Endothelial cell of umbilical vein (primary cell): ENCODE data around the gene TCERG1L.

ENCODE experiments used
- EZH2 ChIP-seq: IDR thresholded peaks from 2 replicates; pipeline ENCODE4 v1.6.1; 2012; ENCODE audit warnings: borderline replicate concordance, low read depth, mild to moderate bottlenecking, moderate library complexity, low read length, inconsistent platforms; ENCODE audit not compliant: severe bottlenecking
- FOS ChIP-seq: IDR thresholded peaks from 2 replicates; pipeline ENCODE4 v1.6.1; 2011; ENCODE audit warnings: mild to moderate bottlenecking, low read length, moderate library complexity, borderline replicate concordance; ENCODE audit not compliant: insufficient read depth
- JUN ChIP-seq: IDR thresholded peaks from 2 replicates; pipeline ENCODE4 v1.6.1; 2011; ENCODE audit warnings: borderline replicate concordance, low read depth; ENCODE audit not compliant: insufficient read length, insufficient read depth
- MYC ChIP-seq: IDR thresholded peaks from one replicate; pipeline ENCODE4 v1.6.1; 2011; ENCODE audit warnings: mild to moderate bottlenecking, low read depth, low read length
- POLR2A ChIP-seq: IDR thresholded peaks from 2 replicates; pipeline ENCODE4 v1.6.1; 2012; ENCODE audit warnings: low read depth, mild to moderate bottlenecking, control low read depth, low read length
- POLR2AphosphoS5 ChIP-seq: IDR thresholded peaks from 2 replicates; pipeline ENCODE4 v1.6.1; 2012; ENCODE audit warnings: low read depth, mild to moderate bottlenecking, control low read depth, low read length, moderate library complexity; ENCODE audit not compliant: insufficient read depth
- TF ChIP-seq, protein P1 (sequence below): IDR thresholded peaks from 2 replicates; pipeline ENCODE4 v1.6.1; 2011; ENCODE audit not compliant: insufficient read depth, insufficient read length
- TF ChIP-seq, protein P2 (sequence below), 2 donors: IDR thresholded peaks; 1 replicate in 1 of 2; 2 replicates in 1 of 2; pipeline ENCODE4 v1.5.1; 2011; ENCODE audit warnings: low read length in 2 of 2, mild to moderate bottlenecking in 2 of 2, moderate library complexity in 2 of 2, control low read depth in 1 of 2, inconsistent platforms in 1 of 2, low read depth in 1 of 2; ENCODE audit not compliant: insufficient read depth in 1 of 2; ENCODE audit errors: extremely low read depth in 1 of 2

DNA sequence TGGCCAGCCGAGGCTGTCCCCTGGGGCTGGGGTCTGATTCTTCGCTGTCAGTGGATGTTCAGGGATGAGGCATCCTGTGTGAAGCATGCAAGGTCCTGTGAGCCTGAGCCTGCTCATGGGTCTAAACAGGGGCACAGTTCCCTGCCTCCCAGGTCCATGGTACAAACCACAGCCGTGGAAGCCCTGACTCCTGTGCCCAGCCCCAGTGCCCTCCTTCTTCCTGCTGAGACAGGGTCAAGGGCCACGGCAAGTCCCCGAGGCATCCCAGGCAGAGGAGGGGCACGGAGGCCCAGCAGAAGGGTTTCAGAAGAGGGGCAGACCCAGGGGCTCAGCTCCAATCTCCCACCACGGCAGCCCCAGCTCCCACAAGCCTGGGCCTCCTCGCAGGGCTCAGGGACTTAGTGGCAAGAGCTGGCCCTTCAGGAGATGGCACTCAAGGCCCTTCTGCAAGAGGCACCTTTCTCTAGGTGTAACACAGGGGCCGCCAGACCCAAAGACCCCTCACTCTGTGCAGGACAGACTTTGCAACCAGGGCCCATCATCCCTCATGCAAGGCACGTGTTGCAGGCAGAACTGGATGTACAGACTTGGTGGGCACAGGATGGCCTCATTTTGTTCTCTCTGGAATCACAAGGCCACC lies 248.8 kb downstream of the TCERG1L start:
- TF ChIP-seq, protein P1, sequence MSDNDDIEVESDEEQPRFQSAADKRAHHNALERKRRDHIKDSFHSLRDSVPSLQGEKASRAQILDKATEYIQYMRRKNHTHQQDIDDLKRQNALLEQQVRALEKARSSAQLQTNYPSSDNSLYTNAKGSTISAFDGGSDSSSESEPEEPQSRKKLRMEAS = no peak
- TF ChIP-seq, protein P2, sequence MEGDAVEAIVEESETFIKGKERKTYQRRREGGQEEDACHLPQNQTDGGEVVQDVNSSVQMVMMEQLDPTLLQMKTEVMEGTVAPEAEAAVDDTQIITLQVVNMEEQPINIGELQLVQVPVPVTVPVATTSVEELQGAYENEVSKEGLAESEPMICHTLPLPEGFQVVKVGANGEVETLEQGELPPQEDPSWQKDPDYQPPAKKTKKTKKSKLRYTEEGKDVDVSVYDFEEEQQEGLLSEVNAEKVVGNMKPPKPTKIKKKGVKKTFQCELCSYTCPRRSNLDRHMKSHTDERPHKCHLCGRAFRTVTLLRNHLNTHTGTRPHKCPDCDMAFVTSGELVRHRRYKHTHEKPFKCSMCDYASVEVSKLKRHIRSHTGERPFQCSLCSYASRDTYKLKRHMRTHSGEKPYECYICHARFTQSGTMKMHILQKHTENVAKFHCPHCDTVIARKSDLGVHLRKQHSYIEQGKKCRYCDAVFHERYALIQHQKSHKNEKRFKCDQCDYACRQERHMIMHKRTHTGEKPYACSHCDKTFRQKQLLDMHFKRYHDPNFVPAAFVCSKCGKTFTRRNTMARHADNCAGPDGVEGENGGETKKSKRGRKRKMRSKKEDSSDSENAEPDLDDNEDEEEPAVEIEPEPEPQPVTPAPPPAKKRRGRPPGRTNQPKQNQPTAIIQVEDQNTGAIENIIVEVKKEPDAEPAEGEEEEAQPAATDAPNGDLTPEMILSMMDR (IDR thresholded peaks at IDR 0.05; ENCODE audit: extremely low read depth in 1 of 2, insufficient read depth in 1 of 2, low read depth in 1 of 2, low read length in 2 of 2) = no peak
- TF ChIP-seq POLR2A (no peak), MYC (no peak), FOS (no peak), POLR2AphosphoS5 (no peak), EZH2 (no peak), JUN (no peak)
